HCT116 (cell line): ENCODE measurements around the gene RPS6KA2. TPM values are rescaled to one million over a fixed set of nuclear protein-coding genes. Genes with fewer than 3 reads are reported as not detected.

Source experiments
- ATAC-seq: fragments of 200-7000 bp; cut with Tn5 transposase; 2 replicates; pipeline ENCODE4 v1.9.1; 2020; ENCODE audit warnings: mild to moderate bottlenecking, moderate library complexity
- BruUV-seq: library from RNA; stranded (reverse); fragments of 400-500 nt; replicated peaks from 2 replicates; lab custom pipeline; 2021; lab: Mats Ljungman, UMichigan
- CTCF ChIA-PET: fragments of 300-600 bp; sonication (Branson Sonifier 250); formaldehyde crosslinking; loops from one replicate; lab custom pipeline; 2021; ENCODE audit warnings: antibody characterized with exemption; lab: Charles Lee
- POLR2A ChIA-PET: fragments of 300-600, 350-600 bp; sonication (Branson Sonifier 250); formaldehyde crosslinking; loops from one replicate; lab custom pipeline; 2021; ENCODE audit warnings: antibody characterized with exemption; lab: Charles Lee
- RAD21 ChIA-PET, 2 experiments: fragments of 300-600 bp; sonication (Branson Sonifier 250); formaldehyde crosslinking; loops; one replicate each; lab custom pipeline; 2023; ENCODE audit warnings: low total read pairs in 2 of 2; ENCODE audit not compliant: uncharacterized antibody in 2 of 2, unreplicated experiment in 2 of 2, low non-redundant PET in 1 of 2; lab: Charles Lee
- DNase-seq: peaks from one replicate; pipeline ENCODE4 v3.0.0-alpha.2; 2010; ENCODE audit warnings: low read depth, low spot score
- H2AFZ ChIP-seq: fragments of 200-600 bp; shearing (Covaris generic), sonication (generic); 2 replicates; pipeline ENCODE4 v1.6.1; 2017; ENCODE audit warnings: low read depth, mixed run types, mixed read lengths, antibody characterized with exemption, low read length; ENCODE audit not compliant: poor library complexity, severe bottlenecking
- H3K27ac ChIP-seq: 2 replicates; pipeline ENCODE4 v1.5.1; 2012; ENCODE audit warnings: low read depth, low read length
- H3K27me3 ChIP-seq: fragments of 200-600 bp; sonication (generic); 2 replicates; pipeline ENCODE4 v1.6.1; 2016; ENCODE audit warnings: mixed run types, low read length, mixed read lengths; ENCODE audit not compliant: insufficient read depth
- H3K36me3 ChIP-seq, 2 experiments: fragments of 200-500 bp in 1 of 2; fragments of 200-600 bp in 1 of 2; sonication (Bioruptor generic) in 1 of 2; sonication (generic) in 1 of 2; 2 replicates each; pipeline versions ENCODE4 v1.5.1 to v1.6.1; 2014 to 2016; ENCODE audit warnings: low read length in 2 of 2, inconsistent platforms in 1 of 2, mixed read lengths in 1 of 2, mixed run types in 1 of 2; ENCODE audit not compliant: insufficient read depth in 2 of 2, control insufficient read depth in 1 of 2
- H3K4me1 ChIP-seq, 2 experiments: fragments of 200-600 bp in 1 of 2; sonication (generic) in 1 of 2; 2 replicates each; pipeline versions ENCODE4 v1.5.1 to v1.6.1; 2012 to 2017; ENCODE audit warnings: low read length in 2 of 2, inconsistent platforms in 1 of 2, mild to moderate bottlenecking in 1 of 2, mixed read lengths in 1 of 2, mixed run types in 1 of 2, moderate library complexity in 1 of 2; ENCODE audit not compliant: insufficient read depth in 2 of 2, control insufficient read depth in 1 of 2
- H3K4me2 ChIP-seq: fragments of 200-600 bp; sonication (generic); 2 replicates; pipeline ENCODE4 v1.6.1; 2017; ENCODE audit warnings: mixed run types, low read length, mixed read lengths
- H3K4me3 ChIP-seq, 2 experiments: fragments of 200-600 bp in 1 of 2; sonication (generic) in 1 of 2; replicated peaks in 1 of 2; 2 replicates each; pipeline ENCODE4 v1.5.1; 2011 to 2016; ENCODE audit warnings: low read length in 2 of 2, control low read depth in 1 of 2, low read depth in 1 of 2, mild to moderate bottlenecking in 1 of 2, mixed read lengths in 1 of 2, mixed run types in 1 of 2
- H3K79me2 ChIP-seq: fragments of 200-600 bp; sonication (generic); 2 replicates; pipeline ENCODE4 v1.6.1; 2017; ENCODE audit warnings: mild to moderate bottlenecking, mixed run types, low read length, moderate library complexity, mixed read lengths; ENCODE audit not compliant: insufficient read depth
- H3K9ac ChIP-seq: fragments of 200-600 bp; sonication (generic); 2 replicates; pipeline ENCODE4 v1.6.1; 2016; ENCODE audit warnings: low read length, mixed read lengths
- H3K9me2 ChIP-seq: fragments of 200-600 bp; sonication (generic), shearing (Covaris generic); 2 replicates; pipeline ENCODE4 v1.6.1; 2017; ENCODE audit warnings: mixed run types, mild to moderate bottlenecking, moderate library complexity; ENCODE audit not compliant: insufficient read depth
- H3K9me3 ChIP-seq, 2 experiments: fragments of 200-500 bp in 1 of 2; fragments of 200-600 bp in 1 of 2; sonication (Bioruptor generic) in 1 of 2; sonication (generic) in 1 of 2; 2 replicates each; pipeline ENCODE4 v1.6.1; 2014 to 2017; ENCODE audit warnings: low read length in 2 of 2, mixed read lengths in 2 of 2, inconsistent platforms in 1 of 2, low read depth in 1 of 2, mild to moderate bottlenecking in 1 of 2, mixed run types in 1 of 2, moderate library complexity in 1 of 2; ENCODE audit not compliant: control insufficient read depth in 1 of 2, insufficient read depth in 1 of 2
- H4K20me1 ChIP-seq: fragments of 200-600 bp; sonication (generic), shearing (Covaris generic); 2 replicates; pipeline ENCODE4 v1.6.1; 2017; ENCODE audit warnings: mixed run types, mild to moderate bottlenecking, moderate library complexity; ENCODE audit not compliant: insufficient read depth
- ELF1 ChIP-seq: IDR thresholded peaks from 2 replicates; pipeline ENCODE4 v1.6.1; 2012; ENCODE audit warnings: low read depth, borderline replicate concordance
- EZH2 ChIP-seq: fragments of 200-600 bp; sonication (generic); IDR thresholded peaks from 2 replicates; pipeline ENCODE4 v1.6.1; 2017; ENCODE audit warnings: antibody characterized with exemption, mixed run types
- POLR2AphosphoS5 ChIP-seq: IDR thresholded peaks from 2 replicates; pipeline ENCODE4 v1.6.1; 2011; ENCODE audit warnings: mild to moderate bottlenecking, low read depth, low read length, moderate library complexity
- TCF7L2 ChIP-seq: IDR thresholded peaks from 2 replicates; pipeline ENCODE4 v1.7.0; 2011; ENCODE audit warnings: borderline replicate concordance, inconsistent platforms; ENCODE audit not compliant: insufficient read depth, insufficient read length; ENCODE audit errors: extremely low read depth
- ZBTB33 ChIP-seq: IDR thresholded peaks from 2 replicates; pipeline ENCODE4 v1.6.1; 2011; ENCODE audit warnings: mild to moderate bottlenecking, low read length, moderate library complexity; ENCODE audit not compliant: insufficient replicate concordance; ENCODE audit errors: extremely low read depth
- intact Hi-C: fragments of 100-400 bp; cut with micrococcal nuclease; formaldehyde crosslinking; loops from 2 replicates; pipeline ENCODE4 v1.10.0; 2022
- total RNA-seq: library from RNA; stranded (reverse); gene quantifications from one replicate; pipeline ENCODE4 v1.2.1, GENCODE V29; 2021; ENCODE audit not compliant: unreplicated experiment

The RPS6KA2 gene
- total RNA-seq, 1 experiment from 2014 or later: 8.5 TPM

- Histone ChIP-seq H3K36me3 (no peaks in the 10 kb centered on the region), H3K9me2 (no peaks in the 10 kb centered on the region), H3K27ac (no peak overlapping the region), H3K9ac (no peak overlapping the region), H3K27me3 (no peaks in the 10 kb centered on the region), H2AFZ (no peak overlapping the region), H3K79me2 (no peaks in the 10 kb centered on the region), H3K4me1 (no peaks in the 10 kb centered on the region), H3K4me3 (no peak overlapping the region), H3K4me2 (no peak overlapping the region), H4K20me1 (no peaks in the 10 kb centered on the region), H3K9me3 (no peaks in the 10 kb centered on the region)
- ChIA-PET RAD21 (no interaction called here), POLR2A (no interaction called here), CTCF (interaction anchor here (0.8 kb wide), 1 partner anchor 127 kb away, joined by 3 read pairs; no protein-coding TSS in a partner anchor)
- BruUV-seq: no TSS peak
- TF ChIP-seq EZH2 (no peak), TCF7L2 (no peak), POLR2AphosphoS5 (no peak), ZBTB33 (no peak), ELF1 (no peak)
- no peak for DNase-seq
- ATAC-seq: no peak
- intact Hi-C loops: no loop called here
Measured at GRCh38 chr6:166402582-166403277, 224.3 kb downstream of the RPS6KA2 start.
